Activated B cell treated with CpG ODN at 0.5 μM for 24 hours (primary cell): Measurements from ENCODE around the gene ANXA8. TPM values are rescaled to one million over a fixed set of nuclear protein-coding genes. Genes with fewer than 3 reads are reported as not detected.

Experiments used
- ATAC-seq: fragments of 200-7000 bp; cut with Tn5 transposase; one replicate; pipeline ENCODE4 v1.10.0; 2021; ENCODE audit warnings: low read depth, mild to moderate bottlenecking, moderate library complexity
- CTCF ChIA-PET: fragments of 350-600 bp; sonication (Branson Sonifier 250); formaldehyde crosslinking; loops from one replicate; lab custom pipeline; 2021; ENCODE audit warnings: antibody characterized with exemption; lab: Charles Lee
- POLR2A ChIA-PET: fragments of 350-600 bp; sonication (Branson Sonifier 250); formaldehyde crosslinking; loops from one replicate; lab custom pipeline; 2021; ENCODE audit warnings: antibody characterized with exemption; lab: Charles Lee
- DNase-seq: peaks from one replicate; pipeline ENCODE4 v3.0.0; 2022
- H3K27ac Mint-ChIP-seq: one replicate; pipeline ENCODE4 v1.8.0; 2020; ENCODE audit warnings: mixed read lengths
- H3K27me3 Mint-ChIP-seq: one replicate; pipeline ENCODE4 v1.8.0; 2021; ENCODE audit warnings: mixed read lengths
- H3K36me3 Mint-ChIP-seq: one replicate; pipeline ENCODE4 v1.8.0; 2021; ENCODE audit warnings: low read depth, mixed read lengths
- H3K4me1 Mint-ChIP-seq: one replicate; pipeline ENCODE4 v1.8.0; 2021; ENCODE audit warnings: mixed read lengths
- H3K4me3 Mint-ChIP-seq: one replicate; pipeline ENCODE4 v1.8.0; 2020; ENCODE audit warnings: mild to moderate bottlenecking, mixed read lengths
- H3K9me3 Mint-ChIP-seq: one replicate; pipeline ENCODE4 v1.8.0; 2020; ENCODE audit warnings: mixed read lengths
- intact Hi-C: fragments of 100-400 bp; cut with micrococcal nuclease; formaldehyde crosslinking; loops from one replicate; pipeline ENCODE4 v1.15.1; 2024
- total RNA-seq: library from RNA; stranded (reverse); gene quantifications from 2 replicates; pipeline ENCODE4 v1.2.3, GENCODE V29; 2022
- TF ChIP-seq, protein P1 (sequence below): fragments of 200-600 bp; IDR thresholded peaks from one replicate; pipeline ENCODE4 v1.8.0; 2022; ENCODE audit warnings: antibody characterized with exemption, mild to moderate bottlenecking

ANXA8 gene
- total RNA-seq, 1 donor from 2014 or later: not detected

DNA sequence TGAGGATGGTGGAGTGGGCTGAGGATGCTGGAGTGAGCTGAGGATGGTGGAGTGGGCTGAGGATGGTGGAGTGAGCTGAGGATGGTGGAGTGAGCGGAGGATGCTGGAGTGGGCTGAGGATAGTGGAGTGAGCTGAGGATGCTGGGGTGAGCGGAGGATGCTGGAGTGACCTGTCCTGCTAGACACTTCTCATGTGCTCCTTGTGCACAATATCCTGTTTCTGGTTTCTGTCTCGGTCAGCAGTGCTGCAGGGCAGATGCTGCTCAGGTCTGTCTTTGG, 29.2 kb downstream of the ANXA8 start:
- Mint-ChIP-seq H3K9me3 (no peaks in the 10 kb centered on the region), H3K4me1 (no peaks in the 10 kb centered on the region), H3K27ac (no peak overlapping the region), H3K36me3 (no peaks in the 10 kb centered on the region), H3K4me3 (no peak overlapping the region), H3K27me3 (peaks cover 9% of the 10 kb centered on the region)
- TF ChIP-seq, protein P1, sequence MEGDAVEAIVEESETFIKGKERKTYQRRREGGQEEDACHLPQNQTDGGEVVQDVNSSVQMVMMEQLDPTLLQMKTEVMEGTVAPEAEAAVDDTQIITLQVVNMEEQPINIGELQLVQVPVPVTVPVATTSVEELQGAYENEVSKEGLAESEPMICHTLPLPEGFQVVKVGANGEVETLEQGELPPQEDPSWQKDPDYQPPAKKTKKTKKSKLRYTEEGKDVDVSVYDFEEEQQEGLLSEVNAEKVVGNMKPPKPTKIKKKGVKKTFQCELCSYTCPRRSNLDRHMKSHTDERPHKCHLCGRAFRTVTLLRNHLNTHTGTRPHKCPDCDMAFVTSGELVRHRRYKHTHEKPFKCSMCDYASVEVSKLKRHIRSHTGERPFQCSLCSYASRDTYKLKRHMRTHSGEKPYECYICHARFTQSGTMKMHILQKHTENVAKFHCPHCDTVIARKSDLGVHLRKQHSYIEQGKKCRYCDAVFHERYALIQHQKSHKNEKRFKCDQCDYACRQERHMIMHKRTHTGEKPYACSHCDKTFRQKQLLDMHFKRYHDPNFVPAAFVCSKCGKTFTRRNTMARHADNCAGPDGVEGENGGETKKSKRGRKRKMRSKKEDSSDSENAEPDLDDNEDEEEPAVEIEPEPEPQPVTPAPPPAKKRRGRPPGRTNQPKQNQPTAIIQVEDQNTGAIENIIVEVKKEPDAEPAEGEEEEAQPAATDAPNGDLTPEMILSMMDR: no peak
- POLR2A ChIA-PET: no interaction called here
- CTCF ChIA-PET: no interaction called here
- no peak for DNase-seq
- no peak for ATAC-seq
- intact Hi-C loops: no loop called here

DNA sequence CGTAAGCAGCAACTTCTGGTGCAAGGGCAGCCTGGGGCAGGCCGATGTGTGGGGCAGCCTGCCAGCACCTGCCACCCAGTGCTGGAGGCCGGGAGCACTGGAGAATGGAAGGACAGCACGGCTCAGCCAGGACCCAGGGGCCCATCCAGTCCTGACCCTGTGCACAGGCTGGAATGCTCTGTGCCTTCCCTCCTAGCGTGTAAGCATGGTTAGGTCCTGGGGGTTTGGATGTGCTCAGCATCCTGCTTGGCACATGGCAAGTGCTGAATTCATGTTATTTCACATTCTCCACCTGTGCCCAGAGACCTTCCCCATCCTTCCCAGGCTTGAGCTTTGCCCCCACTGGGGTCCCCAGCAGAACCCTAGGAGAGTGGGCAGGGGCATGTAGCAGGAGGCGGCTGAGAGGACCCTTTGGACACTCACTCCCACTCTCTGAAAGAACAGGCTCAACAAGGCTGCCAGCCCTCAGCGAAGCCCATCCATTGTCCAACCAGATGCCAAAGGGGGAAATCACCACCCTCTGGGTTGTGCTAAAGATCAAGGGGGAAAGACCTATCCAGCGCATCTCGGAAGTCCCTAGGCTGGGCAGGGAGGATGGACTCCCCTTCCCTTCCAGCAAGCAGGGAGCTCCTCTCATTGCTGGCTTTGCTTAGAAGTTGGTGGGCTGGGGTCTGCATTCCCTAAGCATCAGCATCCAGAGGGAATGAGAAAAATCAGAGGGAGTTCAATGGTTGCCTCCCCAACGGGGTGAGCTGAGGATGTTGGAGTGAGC, 29.7 kb downstream of the ANXA8 start:
- Mint-ChIP-seq H3K9me3 (no peaks in the 10 kb centered on the region), H3K4me3 (no peak overlapping the region), H3K27ac (no peak overlapping the region), H3K36me3 (no peaks in the 10 kb centered on the region), H3K4me1 (peaks cover under 1% of the 10 kb centered on the region), H3K27me3 (peaks cover 9% of the 10 kb centered on the region)
- intact Hi-C loops: no loop called here
- no peak for DNase-seq
- TF ChIP-seq, protein P1: no peak
- POLR2A ChIA-PET: no interaction called here
- CTCF ChIA-PET: no interaction called here
- ATAC-seq: no peak

DNA sequence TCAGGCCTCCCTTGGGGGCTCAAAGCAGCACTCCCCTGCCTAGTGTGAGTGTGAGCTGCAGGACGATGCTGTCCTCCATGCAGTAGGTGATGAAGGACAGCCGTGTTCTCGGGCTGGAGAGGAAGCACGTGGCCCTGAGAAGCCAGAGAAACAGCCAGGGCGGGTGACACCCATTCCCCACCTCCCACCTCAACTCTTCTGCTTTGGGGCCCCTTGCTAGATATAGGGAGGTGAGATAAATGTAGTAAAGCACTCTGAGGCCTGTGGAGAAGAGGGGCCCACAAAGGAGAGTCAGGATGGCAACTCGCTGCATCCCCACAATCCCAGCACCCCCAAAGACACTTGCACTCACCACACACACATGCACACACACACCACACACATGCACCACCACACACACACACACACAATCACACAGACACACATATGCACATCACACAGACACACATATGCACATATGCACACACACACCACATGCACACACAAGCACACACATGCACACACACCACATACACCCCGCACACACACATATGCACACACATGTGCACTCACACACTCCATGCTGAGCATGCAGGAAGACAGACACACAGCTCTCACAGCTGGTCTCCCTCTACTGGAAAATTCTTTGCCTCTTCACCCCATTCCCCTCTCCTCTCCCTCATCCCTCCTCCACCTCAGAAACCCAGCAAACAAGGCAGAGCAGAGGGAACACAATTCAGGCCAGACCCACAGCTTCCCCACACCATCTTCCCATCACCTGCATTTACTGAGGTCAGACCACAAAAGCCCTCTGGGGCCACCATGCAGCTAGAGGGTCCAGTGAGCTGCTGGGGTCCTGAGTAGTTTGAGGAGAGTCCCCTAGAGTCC, 30.5 kb downstream of the ANXA8 start:
- Mint-ChIP-seq H3K9me3 (no peaks in the 10 kb centered on the region), H3K27ac (no peak overlapping the region), H3K36me3 (no peaks in the 10 kb centered on the region), H3K27me3 (peaks cover 7% of the 10 kb centered on the region), H3K4me1 (peaks cover 7% of the 10 kb centered on the region), H3K4me3 (no peak overlapping the region)
- TF ChIP-seq, protein P1: no peak
- ATAC-seq (no peak), DNase-seq (no peak)
- intact Hi-C loops: no loop called here
- POLR2A ChIA-PET: no interaction called here
- CTCF ChIA-PET: no interaction called here

DNA sequence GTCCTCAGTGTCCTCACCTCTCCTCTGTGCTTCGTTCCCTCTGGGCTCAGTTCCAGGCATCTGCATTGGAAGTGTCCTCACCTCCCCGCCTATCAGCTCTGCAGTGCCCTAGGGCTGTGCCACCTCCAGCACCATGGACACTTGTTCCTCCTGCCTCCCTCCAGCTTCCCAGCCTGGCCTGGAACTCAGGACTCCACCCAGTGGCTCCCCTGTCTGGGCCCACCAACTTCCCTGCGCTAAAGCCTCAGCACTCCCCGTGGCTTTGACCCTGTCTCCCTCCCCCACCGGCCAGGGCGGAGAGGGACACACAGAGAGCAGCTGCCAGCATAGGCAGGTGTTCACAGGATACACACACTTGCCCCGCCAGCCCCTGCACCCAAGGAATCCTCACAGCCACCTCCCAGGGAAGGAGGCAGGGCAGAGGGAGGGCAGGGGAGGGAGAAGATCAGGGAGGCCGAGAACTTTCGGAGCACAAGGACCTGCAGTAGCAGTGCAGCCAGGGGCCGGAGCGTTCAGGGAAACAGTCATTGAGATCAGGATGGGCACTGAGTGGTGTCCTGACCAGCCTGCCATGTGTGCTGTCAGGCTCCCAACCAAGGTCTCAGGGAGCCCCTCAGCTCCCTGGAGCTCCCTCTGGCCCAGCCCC, 31.3 kb downstream of the ANXA8 start:
- H3K36me3 Mint-ChIP-seq: no peaks in the 10 kb centered on the region
- DNase-seq: no peak
- intact Hi-C loops: no loop called here
- H3K4me1 Mint-ChIP-seq: peaks cover 8% of the 10 kb centered on the region
- H3K27me3 Mint-ChIP-seq: peaks cover 7% of the 10 kb centered on the region
- H3K27ac Mint-ChIP-seq: no peak overlapping the region
- H3K9me3 Mint-ChIP-seq: no peaks in the 10 kb centered on the region
- no peak overlapping the region for H3K4me3 Mint-ChIP-seq
- ChIA-PET CTCF (no interaction called here), POLR2A (no interaction called here)
- TF ChIP-seq, protein P1: no peak
- no peak for ATAC-seq

DNA sequence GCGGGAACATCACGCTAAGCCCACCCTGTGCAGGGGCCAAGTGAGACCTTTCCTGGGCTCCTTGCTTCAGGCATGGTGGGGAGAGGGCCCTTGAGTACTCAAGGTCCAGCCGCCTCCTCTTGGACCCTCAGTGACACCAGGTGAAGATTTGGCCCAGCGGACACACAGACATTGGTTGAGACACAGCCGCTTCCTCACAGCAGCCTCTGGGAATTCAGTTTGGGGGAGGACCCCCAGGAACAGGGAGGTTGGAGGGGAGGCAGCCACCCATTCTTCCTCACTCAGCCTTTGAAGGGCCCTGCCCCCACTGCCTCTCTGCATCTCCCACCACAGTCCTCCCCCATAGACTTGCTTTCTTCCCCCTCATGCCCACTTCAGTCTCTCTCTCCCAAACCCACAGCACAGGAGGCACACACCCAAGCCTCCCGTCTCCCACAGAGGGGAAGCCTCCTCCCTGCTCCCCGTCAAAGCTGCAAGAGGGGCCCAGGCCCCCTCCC, 31.9 kb downstream of the ANXA8 start:
- Mint-ChIP-seq H3K36me3 (no peaks in the 10 kb centered on the region), H3K27ac (no peak overlapping the region), H3K9me3 (no peaks in the 10 kb centered on the region), H3K27me3 (peaks cover 7% of the 10 kb centered on the region), H3K4me3 (no peak overlapping the region), H3K4me1 (peaks cover 8% of the 10 kb centered on the region)
- TF ChIP-seq, protein P1: no peak
- DNase-seq (no peak), ATAC-seq (no peak)
- intact Hi-C loops: no loop called here
- ChIA-PET POLR2A (no interaction called here), CTCF (no interaction called here)
